ENCODE data around the gene PAPPA2.

The PAPPA2 gene

GRCh38 chr1:176774224-176774623 lies 311.2 kb downstream of the PAPPA2 start:
- peak; percentile 61 for FAIRE-seq
- no peak for TF ChIP-seq CTCF (IDR thresholded peaks at IDR 0.05; ENCODE audit: insufficient read depth, missing control alignments)
- DNase-seq (ENCODE audit: insufficient read length, low spot score), result no peak

- DNase-seq (ENCODE audit: insufficient read length, low spot score), result no peak
- TF ChIP-seq CTCF (IDR thresholded peaks at IDR 0.05; ENCODE audit: insufficient read depth, missing control alignments), result no peak
- FAIRE-seq, result no peak
Observed at GRCh38 chr1:176775378-176775777, 312.4 kb downstream of the PAPPA2 start.

GRCh38 chr1:176775996-176776395 lies 313.0 kb downstream of the PAPPA2 start:
- FAIRE-seq (peak; percentile 94), DNase-seq (ENCODE audit: insufficient read length, low spot score) (no peak)
- no peak for TF ChIP-seq CTCF (IDR thresholded peaks at IDR 0.05; ENCODE audit: insufficient read depth, missing control alignments)

DNA sequence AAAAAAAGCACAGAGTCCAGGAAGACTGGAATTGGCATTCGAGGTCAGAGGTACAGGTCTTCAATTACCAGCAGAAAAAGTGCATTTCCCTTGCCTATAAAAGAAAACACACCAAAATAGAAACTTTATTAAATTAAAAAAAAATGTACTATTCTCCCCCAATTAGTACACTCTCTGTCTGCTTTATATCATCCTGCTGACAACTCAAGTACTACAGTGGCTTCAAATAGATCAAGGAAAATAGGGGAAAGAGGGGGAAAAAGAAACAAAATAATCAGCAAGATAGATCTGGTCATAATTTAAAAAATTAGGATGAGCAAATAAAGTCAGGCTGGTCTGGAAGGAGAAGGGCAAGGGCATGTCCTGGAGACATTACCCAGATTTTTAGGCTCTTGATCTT lies 315.1 kb downstream of the PAPPA2 start:
- TF ChIP-seq CTCF (IDR thresholded peaks at IDR 0.05; ENCODE audit: insufficient read depth, missing control alignments), result no peak
- DNase-seq (ENCODE audit: insufficient read length, low spot score) (no peak), FAIRE-seq (peak; percentile 16)

- no peak for DNase-seq (ENCODE audit: insufficient read length, low spot score)
- no peak for TF ChIP-seq CTCF (IDR thresholded peaks at IDR 0.05; ENCODE audit: insufficient read depth, missing control alignments)
- FAIRE-seq, result peak; percentile 35
Observed at GRCh38 chr1:176779992-176780328, 317.0 kb downstream of the PAPPA2 start.

DNA sequence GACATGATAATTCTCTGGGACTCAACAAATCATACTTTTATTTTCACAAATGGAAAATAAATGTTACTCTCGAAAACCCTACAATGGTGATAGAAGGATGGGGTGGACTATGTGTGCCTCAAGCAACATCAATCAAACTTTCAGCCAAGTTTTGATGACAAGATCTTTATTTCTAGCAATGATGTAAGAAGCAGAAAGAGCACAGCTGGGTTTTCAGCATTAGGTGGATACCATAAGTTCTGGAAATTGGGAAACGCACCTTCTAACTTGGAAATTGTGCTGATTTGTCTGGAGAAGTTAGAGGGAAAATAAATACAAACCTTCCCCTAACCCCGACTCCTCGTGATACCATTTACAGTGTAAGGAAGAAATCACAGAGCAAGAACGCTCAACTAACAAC lies 320.3 kb downstream of the PAPPA2 start:
- FAIRE-seq, result no peak
- no peak for TF ChIP-seq CTCF (IDR thresholded peaks at IDR 0.05; ENCODE audit: insufficient read depth, missing control alignments)
- no peak for DNase-seq (ENCODE audit: insufficient read length, low spot score)

DNA sequence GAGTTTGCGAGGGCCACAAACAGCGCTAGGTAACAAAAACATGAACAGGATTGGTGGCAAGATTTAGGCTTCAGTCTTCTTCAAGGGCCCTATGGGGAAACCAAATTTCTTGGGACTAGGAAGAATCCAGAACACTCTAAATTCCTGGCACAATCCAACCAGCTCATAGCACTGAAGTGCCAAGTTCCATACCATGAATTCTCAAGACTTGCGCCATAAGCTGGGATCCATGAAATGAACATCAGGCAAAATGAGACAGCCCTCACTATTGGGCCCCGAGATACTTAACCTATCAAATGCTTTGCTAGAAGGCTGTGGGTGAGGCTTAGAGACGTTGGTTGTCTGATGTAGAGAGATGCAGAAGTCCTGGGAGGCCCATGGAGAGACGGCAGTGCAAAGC lies 322.1 kb downstream of the PAPPA2 start:
- TF ChIP-seq CTCF (IDR thresholded peaks at IDR 0.05; ENCODE audit: insufficient read depth, missing control alignments), result no peak
- no peak for FAIRE-seq

More for the DNA sequence above, 322.1 kb downstream of the PAPPA2 start:
- no peak for DNase-seq (ENCODE audit: insufficient read length, low spot score)

All from D721Med (cell line).